ENCODE measurements around the gene GATA5. TPM values are rescaled to one million over a fixed set of nuclear protein-coding genes. Genes with fewer than 3 reads are reported as not detected.
A peak's percentile ranks its signal among the peaks of the same experiment; 100 is the strongest.

The GATA5 gene, protein sequence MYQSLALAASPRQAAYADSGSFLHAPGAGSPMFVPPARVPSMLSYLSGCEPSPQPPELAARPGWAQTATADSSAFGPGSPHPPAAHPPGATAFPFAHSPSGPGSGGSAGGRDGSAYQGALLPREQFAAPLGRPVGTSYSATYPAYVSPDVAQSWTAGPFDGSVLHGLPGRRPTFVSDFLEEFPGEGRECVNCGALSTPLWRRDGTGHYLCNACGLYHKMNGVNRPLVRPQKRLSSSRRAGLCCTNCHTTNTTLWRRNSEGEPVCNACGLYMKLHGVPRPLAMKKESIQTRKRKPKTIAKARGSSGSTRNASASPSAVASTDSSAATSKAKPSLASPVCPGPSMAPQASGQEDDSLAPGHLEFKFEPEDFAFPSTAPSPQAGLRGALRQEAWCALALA
- 0.10 and 0.41 TPM in 2 replicates for total RNA-seq (2014; rRNA removed; shearing (Covaris generic))

DNA sequence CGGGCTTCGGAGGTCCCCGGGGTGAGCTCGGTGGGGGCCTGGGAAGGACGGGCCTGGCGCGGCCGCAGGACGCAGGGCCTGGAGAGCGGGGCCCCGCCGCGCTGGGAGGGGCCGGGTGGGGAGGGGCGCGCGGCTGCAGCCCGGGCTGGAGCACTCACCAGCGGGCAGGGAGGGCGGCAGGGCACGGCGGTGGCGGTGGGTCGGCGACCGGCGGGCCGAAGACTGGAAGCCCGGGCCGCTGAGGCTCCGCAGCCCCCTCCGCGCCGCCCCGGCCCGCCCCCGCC is at the start of gene GATA5:
GATA5 (minus strand) TSS at position 224 of the 284 bp plus-strand sequence. CDS start 474 bp downstream, outside the sequence.
- DNase-seq (ENCODE audit: low spot score), result no peak

DNA sequence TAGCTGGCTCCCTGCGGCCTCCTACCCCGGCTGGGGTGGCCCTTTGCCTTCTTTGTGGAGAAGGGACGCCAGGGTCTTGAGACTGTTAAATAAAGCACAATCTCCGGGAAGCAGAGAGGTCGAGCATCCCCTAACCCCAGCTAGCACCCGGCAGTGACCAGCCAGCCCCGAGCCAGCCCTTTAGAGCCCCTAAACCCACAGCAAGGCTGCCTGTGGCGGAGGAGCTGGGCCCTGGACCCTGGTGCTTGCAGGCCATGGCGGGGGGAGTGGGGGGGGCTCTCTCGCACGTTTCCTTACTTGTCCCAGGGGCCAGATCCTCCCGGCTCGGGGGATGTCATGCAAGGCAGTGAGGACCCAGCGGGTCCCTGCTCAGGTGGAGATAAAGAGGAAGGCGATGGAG is 49.2 kb upstream of the GATA5 start:
- no peak for DNase-seq (ENCODE audit: low spot score)

DNA sequence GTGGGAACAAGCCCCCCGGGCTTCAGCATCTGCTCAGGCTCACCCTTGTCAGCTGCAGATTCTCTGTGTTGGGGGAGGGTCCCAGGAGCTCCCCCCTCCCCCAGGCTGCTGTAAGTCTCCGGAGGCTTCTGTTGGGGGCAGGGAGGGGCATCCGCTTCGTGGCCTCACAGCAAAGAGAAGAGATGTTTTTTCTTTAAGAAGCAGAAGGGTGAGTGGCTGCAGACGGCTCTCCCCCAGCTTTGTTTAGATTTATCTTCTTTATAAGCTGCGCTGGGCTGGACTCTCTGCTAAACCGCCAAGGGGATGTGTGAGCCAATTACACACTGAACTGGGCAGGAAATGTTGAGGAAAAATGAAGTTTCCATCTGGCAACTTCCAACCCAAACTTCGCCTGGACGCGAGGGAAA is 48.7 kb upstream of the GATA5 start:
- no peak for DNase-seq (ENCODE audit: low spot score)

DNA sequence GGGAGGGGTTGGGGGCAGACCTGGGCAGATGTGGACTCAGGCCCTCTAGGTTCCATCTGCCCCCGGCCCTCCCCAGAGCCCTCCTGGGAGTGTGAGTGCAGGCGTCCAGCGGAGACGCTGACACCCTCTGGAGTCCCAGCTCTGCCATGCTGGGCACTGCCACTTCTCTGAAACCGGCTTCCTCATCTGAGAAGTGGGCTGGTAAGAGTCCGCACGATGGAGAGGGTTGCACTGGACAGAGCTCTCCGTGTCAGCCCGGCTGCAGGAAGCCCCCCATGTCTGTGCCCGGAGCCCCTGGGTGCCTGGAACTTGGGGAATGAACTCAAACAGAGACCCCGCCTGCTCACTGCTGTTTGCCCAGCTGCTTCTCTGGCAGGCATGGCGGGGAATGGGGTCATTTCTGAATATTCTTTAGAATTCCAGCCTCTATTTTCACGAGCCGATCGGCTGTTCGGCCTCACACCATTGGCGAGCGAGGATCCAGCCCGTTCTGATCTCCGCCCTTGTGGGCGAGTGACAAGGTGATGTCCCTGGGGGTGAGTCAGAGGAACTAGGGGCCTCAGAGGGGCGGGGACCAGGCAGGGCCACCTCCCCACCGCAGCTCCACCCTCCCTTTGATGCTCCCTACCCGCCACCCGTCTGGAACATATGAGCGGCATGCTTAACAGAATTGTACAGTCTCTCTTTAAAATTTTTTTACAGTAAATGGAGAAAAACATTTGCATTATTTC is 47.8 kb upstream of the GATA5 start:
- no peak for DNase-seq (ENCODE audit: low spot score)

DNA sequence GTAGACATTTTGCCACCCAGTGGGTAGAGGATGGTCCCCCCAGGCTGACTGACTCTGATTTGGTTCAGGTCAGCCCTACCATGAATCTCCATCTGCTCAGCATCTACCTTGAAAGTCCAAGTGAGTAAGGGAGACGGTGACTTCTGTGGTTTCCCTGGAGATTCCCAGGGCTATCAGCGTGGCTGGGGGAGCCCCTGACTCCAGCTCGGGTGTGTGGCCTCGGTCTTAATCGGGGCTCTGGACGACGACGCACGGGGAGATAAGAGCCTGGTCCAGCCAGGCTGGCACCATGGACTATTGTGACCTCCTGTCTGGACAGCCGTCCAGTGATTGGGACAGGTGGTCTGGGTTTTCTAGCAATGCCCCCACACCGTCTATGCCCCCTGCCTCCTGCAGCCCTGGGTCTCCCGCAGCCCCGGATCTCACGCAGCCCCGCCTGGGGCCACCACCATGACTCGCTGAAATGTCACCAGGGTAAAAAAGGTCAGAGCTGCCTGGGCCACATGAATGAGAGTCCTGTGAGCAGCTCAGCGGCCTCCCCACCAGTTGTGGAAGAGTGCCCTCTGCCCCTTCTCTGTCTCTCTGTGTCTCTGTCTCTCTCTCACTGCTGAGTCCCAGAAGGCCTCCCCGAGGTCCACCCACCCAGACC is 47.1 kb upstream of the GATA5 start:
- no peak for DNase-seq (ENCODE audit: low spot score)

DNA sequence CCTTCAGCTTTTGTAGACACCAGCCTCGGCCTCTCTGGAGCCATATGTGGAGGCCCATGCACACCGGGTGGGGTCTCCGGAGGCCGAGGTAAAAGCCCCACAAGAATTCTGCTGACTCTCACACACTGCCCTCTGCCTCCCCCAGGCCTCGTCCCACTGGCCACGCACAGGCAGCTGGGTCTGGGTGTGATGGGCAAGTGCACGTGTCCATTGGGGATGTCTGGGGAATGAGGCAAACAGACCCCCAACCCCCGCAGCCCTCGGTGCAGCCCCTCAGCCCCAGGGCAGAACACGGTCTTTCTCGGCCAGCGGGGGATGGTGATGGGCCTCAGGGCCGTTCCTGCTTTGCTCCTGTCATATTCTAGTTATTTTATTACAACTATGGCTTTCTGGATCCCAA is 44.0 kb upstream of the GATA5 start:
- no peak for DNase-seq (ENCODE audit: low spot score)

DNA sequence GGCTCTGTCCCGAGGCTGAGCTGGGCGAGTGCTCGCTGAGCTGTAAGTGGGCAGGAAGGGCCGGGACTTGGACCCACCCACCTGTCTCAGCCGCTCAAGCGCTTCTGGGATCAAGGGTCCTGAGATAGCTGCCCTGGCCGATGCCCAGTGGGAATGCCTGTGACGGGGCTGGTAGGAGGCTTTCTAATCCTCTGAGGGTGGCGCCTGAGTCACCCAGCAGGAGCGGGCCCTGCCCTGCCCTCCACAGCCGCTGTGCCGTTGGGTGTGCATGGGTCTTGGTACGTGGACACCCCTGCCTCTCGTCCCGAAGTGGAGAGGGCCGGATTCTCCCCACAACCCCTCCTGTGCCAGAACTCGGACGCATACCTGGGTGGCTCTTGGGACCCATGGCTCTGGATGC is 43.1 kb upstream of the GATA5 start:
- no peak for DNase-seq (ENCODE audit: low spot score)

DNA sequence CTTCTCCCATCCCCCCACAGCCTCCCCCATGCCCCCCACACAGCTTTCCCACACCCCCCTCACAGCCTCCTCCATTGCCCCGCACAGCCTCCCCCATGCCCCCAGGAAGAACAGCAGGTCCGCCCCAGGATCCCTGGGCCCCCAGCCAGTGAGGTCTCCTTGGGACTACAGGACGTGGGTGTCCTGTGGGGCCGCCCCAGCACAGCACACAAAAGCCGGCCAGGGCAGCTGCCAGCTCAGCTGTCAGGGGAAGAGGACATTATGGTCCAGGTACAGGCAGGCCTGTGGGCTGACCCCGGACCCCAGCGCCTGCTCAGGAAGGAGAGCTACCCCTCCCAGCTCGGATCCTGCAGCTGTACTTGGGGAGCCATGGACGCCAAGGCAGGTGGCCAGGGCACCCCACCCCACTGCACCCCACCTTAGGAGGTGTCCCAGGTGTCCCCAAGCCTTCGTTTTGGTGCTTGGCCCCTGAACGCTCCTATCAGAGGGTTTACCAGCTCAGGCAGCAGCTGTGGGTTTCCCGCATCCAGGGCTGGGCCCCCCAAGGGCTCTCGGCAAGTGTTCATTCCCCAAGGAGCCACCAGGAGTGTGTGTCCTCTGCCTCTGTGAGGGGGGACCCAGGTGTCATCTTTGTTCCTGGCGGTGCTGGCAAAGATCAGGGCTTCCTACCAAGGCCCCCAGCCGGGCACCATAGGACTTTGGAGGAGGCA is 42.3 kb upstream of the GATA5 start:
- DNase-seq (ENCODE audit: low spot score), result no peak

DNA sequence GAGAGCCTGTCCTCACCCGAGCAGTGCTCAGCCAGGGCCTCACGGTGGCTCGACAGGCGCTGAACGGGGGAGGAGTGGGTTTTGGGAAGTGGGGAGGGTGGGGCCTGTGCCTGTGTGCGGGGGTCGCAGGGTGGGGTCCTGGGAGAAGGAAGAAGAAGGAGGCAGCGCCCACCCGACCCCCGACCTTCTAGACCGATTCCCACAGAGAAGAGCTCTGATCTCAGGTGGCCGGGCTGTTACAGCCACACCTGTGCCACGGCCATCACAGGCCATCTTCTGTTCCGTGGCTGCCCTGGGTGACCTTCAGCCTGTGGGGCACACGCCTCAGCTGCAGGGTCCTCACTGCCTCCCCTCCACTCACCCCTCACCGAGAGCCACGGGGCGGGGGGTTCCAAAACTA is 41.4 kb upstream of the GATA5 start:
- no peak for DNase-seq (ENCODE audit: low spot score)

DNA sequence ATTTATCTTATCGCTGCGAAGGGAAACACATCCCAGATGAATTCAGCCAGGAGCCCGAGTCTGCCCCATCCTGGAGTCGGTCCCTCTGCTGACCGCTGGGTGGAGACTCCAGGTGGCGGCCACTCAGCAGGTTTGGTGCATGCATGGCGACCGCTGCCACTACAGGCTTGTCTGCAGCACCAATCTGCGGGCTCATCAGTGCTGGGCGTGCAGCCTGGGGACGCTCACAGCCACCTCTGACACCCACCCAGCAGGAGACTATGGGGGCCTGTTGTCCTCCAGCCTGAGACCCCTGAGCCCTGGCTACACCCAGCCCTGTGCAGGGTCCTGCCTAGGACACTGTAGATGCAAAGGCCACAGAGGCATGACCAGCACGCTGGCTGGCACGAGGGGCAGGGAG is 40.5 kb upstream of the GATA5 start:
- DNase-seq (ENCODE audit: low spot score), result peak; percentile 21

DNA sequence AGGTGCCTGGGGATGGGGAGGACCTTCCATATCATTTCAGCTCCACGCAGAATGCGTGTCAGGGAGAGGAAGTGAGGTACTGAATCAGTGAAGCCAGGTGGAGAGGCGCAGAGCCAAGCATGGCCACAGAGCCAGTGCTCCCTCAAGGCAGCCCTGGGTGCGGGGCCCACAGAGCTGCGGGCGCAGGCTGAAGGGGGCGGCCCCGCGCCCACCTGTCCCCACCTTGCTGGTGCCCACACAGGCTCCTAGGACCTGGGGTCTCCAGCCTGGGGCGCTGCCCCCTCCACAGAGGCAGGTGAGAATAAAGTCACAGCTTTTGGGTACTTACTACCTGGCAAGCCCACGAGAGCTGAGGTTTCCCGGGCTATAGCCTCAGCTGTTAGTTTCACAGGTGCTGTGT is 40.0 kb upstream of the GATA5 start:
- DNase-seq (ENCODE audit: low spot score), result no peak

DNA sequence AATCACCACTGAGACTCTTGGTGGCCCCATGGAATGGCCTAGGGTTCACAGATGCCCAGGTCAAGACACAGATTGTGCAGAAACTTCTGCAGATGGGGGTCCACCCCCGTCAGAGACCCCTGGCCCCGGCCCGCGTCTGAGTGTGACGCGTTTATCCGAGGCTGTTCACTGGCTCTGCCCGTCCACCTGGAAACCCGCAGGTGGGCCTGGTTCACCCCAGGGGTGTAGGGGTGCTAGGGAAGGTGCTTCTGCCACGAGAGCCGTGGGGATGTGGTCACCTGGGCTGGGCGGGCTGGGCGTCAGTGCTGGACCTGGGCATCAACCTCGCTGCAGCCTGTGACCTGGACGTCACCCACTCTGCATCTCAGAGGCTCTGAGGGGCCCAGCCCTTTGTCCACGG is 39.5 kb upstream of the GATA5 start:
- DNase-seq (ENCODE audit: low spot score), result no peak

DNA sequence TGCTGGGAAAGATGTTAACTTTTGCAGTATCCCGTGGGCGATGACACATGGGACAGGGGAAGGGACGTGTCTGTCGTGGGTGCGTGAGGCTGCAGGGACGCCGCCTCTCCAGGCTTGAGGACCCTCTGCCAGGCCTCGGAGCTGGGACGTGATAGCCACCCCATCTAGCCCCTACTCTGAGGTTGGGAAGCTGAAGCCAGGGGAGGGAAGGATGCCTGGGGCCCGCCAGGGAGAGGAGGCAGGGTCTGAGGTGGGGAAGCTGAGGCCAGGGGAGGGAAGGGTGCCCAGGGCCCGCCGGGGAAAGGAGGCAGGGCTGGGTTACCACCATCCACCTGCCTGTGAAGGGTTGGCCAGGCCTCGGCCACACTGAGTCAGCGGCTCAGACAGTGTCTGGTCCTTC is 38.2 kb upstream of the GATA5 start:
- no peak for DNase-seq (ENCODE audit: low spot score)

DNA sequence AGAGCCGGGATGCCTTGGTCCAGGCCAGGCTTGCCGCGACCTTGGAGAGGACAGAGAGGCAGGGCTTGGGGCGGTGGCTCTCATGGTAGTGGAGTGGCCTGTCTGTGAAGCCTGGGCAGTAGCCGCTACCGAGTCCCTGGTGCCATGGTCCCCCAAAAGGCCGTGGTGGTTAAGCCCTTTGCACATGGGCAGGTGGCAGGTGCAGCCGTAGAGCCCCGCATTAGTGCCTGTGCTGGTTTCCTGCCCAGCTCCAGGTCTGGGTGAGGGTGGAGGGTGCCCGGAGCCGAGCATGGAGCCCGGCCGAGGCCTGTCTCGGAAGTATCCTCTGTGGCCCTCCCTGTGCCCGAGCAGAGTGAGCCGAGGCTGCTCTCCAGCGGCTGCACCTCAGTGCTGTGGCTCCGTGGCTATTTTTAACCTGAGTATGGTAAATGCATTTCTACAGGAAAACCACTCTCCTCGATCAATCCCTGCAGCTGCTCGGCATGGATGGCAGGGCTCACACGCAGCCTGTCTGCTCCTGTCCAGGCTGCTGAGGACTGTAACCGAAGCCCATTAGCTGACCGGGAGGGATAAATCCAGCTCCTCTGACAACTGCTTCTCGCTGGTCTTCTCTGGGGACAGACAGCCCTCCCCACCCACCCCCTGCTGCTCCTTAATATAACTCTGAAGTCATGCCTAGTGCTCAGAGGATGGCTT is 36.3 kb upstream of the GATA5 start:
- DNase-seq (ENCODE audit: low spot score), result no peak

DNA sequence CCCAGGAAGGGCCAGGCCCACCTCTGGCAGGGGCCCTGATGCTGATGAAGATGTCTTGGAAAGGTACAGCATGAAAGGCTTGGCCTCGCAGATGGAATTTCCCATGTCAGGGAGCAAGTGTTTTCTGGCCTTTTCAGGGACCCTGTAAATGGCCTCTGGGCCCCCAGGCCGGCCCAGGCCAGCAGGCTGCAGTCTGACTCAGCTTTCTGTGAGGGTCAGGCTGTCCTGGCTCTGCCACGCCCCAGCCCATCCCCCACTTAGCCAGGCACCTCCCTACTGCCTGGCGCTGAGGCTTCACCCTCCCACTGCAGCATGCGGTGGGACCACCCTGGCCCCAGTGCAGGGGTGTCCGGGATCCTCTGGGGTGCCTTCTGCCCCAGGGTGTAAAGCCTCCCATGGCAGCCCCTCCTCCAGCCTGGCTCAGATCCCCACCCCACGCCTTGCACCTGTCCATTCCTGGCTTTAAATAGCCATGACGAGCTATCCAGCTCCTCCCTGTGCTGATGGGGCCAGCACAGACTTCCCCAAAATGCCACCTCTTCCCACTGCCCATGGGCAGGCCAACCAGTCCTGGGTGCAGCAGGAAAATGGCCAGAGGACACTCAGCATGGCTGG is 35.6 kb upstream of the GATA5 start:
- no peak for DNase-seq (ENCODE audit: low spot score)

DNA sequence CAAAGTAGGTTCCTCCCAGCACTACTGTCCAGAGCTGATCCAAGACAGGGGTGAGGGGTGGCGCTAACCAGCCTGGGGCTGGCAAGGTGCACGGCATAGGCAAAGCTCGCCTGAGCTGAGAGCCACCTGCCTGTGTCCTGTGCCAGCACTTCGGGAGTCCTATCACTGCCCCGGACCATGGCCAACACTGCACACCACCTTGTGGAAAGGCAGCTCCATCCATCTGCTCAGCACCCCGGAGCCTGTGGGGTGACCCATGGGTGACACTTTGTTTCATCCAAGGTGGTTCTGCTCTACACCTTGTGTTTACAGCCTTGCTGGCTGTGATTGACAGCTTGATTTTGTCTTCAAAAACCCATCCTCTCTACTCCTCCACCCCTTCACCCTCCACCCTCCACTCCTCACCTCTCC is 32.9 kb upstream of the GATA5 start:
- DNase-seq (ENCODE audit: low spot score), result no peak

DNA sequence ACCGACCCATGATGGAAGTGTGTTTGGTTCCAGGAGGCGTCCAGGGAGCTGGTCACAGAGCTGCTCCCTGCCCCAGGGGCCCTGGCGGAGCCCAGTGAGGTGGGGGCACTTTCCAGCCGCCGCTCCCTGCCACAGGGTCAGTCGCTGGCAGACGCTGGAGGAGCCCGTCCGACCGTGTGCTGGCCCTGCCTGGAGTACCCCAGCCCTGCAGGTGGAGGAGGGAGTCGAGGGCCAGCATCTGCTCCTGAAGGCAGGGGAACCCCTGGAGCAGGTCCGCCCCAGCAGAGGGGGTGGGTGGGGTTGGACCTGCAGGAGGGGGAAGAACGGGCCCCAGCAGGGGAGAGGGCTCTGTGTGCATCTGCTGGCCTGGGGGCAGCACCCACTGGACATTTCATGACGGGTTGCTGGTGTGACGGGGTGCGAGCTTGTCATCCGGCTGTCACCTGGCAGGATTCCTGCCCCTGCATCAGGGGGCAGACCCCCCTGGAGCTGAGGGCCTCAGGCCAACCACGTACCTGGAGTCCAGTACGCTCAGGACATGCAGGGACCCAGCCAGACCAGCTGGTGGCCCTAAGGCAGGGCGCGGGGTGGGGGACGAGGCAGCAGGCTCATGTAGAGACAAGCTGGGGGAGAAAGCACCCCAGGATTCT is 32.3 kb upstream of the GATA5 start:
- no peak for DNase-seq (ENCODE audit: low spot score)

DNA sequence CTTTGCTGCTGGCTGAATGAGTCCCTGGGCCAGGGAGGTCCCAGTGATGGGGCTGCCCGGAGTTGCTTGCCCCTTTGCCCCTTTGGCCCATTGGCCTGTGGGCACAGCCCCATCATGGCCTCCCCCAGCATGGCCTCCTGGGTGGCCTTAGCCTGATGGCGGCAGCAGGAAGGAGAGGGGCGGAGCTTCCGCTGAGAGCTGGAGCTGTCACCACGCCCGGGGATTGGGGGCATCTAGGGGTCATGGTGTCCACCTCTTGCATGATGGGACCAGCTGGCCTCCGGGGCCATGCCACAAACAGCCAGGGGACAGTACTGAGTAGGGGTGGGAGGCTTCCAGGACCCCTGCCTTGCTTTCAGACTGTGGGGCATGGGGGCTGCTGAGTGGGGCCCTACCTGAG is 31.5 kb upstream of the GATA5 start:
- no peak for DNase-seq (ENCODE audit: low spot score)

DNA sequence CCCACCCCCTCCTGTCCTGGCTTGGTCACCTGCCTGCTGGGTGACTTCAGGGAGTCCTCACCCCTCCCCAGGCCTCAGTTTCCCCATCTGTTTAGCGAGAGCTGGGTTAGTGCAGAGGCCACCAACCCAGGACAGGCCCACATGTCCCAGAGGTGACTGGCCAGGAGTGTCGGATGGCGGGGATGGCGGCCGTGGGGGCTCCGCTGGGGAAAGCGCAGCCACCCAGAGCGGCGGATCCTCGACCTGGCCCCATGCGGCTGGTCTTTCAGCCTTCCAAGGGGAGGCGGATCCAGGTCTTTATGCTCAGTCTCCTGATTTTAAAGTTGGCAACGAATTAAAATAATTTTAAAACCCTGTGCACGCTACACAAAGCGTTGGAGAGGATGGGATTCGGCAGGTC is 31.0 kb upstream of the GATA5 start:
- no peak for DNase-seq (ENCODE audit: low spot score)

DNA sequence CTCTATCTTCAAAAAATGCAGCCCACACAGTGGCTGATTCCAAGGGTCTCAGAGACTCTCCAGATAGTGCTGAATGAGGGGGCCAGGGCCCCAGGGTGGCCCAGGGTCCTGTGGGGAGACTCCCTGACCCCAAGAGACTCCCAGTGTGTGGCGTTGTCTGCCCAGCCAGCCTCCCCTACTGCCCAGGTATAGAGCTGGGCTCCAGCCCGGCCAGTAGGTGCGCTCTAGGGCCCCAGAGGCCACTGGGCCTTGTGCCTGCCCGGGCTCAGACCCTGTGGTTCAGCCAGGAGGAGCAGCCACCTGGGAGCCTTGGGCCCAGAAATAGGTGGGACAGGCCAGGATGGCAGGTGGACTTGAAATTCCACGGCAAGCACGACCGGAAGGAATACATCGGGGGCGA is 30.3 kb upstream of the GATA5 start:
- no peak for DNase-seq (ENCODE audit: low spot score)

Data from H4 (cell line).